G401 (cell line): ENCODE measurements around the gene SIAH1. TPM values are rescaled to one million over a fixed set of nuclear protein-coding genes. Genes with fewer than 3 reads are reported as not detected.
"Not testable (repeated sequence)": the region's sequence is repeated elsewhere in the genome, so short reads cannot be mapped to it uniquely, and the experiment has no call there.

Experiments
- DNase-seq: peaks from one replicate; pipeline ENCODE4 v3.0.0-alpha.2; 2015; ENCODE audit warnings: low spot score
- in situ Hi-C: cut with HindIII; loops from 2 replicates; pipeline ENCODE4 v1.10.0; 2016; ENCODE audit warnings: low sequenced_read_pairs, mixed read lengths
- total RNA-seq: library from RNA; depleted of rRNA; stranded (reverse); fragments of >200 nt; shearing (Covaris generic); gene quantifications from 2 replicates; pipeline ENCODE4 v1.2.3, GENCODE V29; 2014

The SIAH1 gene
- total RNA-seq, 1 experiment from 2014 or later: 21.3 TPM

DNA sequence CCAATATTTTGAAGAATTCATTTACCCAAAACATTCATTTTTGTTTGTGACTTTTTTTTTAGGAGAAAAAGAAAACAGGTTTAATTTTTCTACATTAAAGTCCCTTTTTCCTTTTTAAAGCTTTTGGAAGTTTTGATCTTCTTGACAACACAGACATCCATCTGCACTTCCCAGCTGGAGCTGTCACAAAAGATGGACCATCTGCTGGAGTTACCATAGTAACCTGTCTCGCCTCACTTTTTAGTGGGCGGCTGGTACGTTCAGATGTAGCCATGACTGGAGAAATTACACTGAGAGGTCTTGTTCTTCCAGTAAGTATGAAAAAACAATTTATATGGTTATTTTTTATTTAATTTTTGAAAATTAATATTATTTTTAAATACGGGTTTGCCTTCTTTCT, 37.2 kb downstream of the SIAH1 start:
- in situ Hi-C loops: no loop called here
- peak; percentile 92 for DNase-seq

DNA sequence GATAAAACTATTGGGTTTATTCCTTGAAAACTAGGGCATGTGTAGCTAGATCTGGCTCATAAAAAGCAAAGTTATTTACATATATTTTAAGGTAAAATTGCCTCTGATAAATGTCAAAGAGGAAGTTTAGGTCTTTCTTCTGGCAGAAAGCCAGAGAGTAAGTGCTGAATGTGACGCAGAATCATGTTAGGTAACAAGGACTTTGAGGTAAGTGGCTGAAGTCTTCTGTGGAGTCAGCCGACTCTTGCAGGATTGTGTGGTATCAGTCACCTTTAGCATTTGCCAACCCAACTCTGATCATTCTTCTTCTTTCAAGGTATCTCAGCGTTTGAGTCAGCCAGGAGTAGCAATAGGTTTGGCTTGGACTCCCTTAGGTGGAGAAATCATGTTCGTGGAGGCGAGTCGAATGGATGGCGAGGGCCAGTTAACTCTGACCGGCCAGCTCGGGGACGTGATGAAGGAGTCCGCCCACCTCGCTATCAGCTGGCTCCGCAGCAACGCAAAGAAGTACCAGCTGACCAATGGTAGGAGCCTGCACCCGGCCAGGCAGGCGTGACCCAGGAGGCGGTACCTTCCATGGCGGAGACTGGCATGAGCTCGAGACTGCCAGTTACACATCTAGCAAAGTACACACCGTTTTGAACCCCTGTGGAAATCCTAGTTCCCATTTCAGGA, 37.9 kb downstream of the SIAH1 start:
- DNase-seq: peak; percentile 53
- in situ Hi-C loops: no loop called here

DNA sequence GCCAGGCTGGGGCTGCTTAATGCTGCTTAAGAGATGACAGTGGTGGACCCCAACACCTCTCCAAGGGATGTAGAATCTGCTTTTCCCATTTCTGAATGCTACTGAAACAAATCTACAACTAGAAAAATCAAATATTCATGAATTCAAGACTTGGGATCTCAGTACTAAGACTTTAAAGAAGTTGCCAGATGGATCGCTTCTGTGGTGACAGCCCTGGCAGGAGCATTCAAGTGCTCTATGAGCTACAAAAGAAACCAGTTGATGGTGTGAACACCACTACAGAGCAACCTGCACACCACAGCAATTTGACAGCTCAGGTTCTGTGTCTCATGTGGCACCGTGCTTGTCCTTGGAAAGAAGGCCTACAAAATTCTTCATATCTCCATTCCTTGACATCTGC, 42.6 kb downstream of the SIAH1 start:
- in situ Hi-C loops: no loop called here
- DNase-seq: no peak

DNA sequence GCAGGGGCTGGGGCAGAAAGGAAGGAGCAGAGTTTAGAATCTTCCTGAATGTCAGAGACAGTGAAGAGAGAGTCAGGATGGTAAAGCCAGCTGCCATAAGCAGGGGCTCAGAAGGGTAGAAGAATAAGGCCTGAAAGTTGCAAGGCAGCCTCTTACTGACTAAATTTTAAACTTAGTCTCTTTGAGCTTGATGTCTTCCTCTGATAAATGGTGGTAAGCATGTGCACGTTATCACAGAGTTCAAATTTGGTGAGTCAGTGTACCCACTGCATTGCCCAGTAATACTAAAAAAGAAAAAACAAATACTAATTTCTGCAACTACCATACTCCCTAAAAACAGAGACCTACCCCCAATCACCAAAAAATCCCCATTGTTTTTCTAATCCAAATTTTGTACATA, 45.2 kb downstream of the SIAH1 start:
- DNase-seq: no peak
- in situ Hi-C loops: no loop called here

DNA sequence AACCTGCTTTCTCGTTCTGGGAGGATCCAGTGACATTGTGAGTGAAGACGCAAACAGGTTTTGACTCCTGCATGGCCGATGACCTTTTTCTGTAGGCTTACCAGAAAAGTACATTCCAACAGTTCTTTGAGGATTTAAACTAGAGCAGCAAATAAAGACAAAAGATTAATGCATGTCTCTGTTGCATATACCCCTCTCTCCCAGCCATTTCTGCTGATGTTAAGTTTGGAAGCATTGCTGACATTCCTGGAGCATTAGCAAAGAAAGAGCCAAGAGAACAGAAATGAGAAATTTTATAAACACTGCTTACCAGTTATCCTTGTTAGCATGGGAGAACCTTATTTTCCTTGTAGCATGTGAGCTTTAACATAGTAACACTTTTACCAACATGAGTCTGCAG, 49.3 kb downstream of the SIAH1 start:
- in situ Hi-C loops: no loop called here

DNA sequence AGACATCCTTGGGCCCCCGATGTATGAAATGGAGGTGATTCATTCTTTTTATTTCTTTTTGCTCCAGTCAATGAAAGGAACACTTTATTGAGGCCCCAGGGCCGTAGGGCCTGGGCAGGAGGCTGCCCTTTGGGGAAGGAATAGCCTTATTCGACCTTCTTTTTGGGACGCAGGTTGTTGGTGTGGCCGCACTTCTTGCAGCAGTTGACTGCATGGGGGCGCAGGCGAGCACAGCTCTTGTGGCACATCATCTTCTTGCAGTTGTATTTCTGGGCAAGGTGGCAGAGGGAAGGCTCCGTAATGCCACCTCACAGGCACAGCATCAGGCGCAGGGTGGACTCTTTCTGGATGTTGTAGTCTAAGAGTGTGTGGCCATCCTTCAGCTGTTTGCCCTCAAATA, 50.9 kb downstream of the SIAH1 start:
- in situ Hi-C loops: no loop called here
- no peak for DNase-seq

More for the DNA sequence above, 49.3 kb downstream of the SIAH1 start:
- DNase-seq: no peak

DNA sequence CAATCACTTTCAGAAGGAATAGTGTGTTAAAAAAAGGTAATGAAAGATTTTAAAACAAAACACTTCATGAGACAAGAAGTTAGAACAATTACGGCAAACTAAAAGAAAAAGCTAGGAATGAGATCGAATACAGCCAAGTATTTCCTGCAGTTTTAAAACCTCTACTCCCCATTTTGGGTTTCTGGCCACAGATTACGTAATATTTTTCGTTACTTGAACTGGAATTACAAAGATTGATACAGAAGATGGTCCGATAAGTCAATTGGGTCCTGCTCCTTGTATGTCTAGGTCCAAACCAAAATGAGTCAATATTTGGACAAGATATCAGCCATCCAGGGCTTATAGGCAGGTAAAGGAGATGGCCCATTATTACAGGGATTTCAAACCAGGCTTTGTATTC, 52.2 kb downstream of the SIAH1 start:
- no peak for DNase-seq
- in situ Hi-C loops: no loop called here

DNA sequence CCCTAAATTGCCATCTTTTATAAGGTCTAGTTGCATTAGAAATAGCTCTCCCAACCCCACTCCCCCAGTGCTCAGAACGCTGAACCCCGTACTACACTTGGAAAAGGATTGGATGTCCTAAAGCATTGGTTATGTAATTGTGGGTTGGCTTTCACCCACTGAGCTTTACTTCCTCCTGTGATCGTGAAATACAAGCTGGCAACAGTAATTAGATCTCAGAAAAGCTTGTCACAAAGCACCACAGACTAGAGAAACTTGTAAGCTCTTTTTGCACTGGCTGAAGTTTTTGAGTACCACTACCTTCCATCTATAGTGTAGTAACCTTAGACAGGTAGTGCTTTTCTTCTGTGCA, 54.4 kb downstream of the SIAH1 start:
- peak; percentile 75 for DNase-seq
- in situ Hi-C loops: no loop called here

DNA sequence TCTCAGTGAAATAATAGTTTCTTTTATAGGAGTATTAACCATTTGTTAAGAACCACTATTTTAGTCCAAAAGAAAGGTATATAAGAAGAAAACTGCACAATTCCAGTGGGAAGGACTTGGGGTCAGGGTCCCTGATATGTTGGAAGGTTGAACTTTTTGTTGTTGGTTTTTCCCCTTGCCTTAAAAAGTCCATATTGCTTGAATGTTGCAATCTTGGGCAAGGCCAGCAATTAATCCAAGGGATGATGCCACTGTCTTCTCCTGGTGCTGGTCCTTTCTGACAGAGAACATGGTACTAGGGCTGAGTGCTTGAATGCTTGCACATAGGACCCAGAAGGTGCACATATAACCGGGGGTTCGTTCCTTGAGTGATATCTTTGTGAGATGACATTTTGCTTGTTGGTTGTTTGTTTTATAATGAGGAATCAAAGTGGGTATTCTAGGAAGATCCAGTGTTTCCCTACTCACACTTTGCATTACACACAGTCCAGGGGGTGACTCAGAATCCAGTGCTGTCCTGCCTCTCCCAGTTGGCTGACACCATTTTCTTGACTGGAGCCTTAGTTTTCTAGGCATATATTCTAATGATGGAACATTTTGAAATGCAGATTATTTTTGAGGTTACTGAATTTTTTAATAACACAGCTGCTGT, 54.9 kb downstream of the SIAH1 start:
- peak; percentile 23 for DNase-seq
- in situ Hi-C loops: no loop called here

DNA sequence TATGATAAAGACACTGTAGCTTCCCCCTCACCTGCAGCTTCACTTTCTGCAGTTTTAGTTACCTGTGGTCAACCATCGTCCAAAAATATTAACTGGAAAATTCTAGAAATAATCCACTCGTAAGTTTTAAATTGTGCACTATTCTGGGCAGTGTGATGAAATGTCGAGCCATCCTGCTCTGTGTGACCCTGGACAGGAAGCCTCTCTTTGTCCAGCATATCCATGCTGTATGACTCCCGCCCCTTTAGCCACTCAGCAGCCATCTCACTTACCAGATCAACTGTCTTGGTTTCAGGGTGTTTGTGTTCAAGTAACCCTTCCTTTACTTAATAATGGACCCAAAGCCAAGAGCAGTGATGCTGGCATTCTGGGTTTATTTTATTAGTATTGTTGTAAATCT, 56.1 kb downstream of the SIAH1 start:
- in situ Hi-C loops: no loop called here
- DNase-seq: no peak

DNA sequence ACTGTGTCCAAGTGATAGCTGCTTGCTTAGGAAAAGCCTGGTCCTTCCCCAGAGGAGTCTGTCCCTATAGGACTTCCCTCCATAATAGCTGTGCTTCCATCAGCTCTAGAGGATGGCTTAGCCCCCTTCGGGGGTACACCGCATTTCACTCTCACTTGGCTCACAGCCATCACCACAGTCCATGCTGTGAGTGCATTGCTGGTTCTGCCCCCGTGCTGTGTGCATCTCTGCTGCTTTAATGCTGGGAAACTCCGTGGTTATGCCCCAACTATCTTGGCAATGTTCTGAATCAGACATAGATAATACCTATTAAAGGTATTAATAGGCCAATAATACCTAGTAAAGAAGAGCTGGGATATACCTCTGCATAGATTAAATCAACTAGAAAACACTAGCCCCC, 58.3 kb downstream of the SIAH1 start:
- in situ Hi-C loops: no loop called here
- peak; percentile 16 for DNase-seq

DNA sequence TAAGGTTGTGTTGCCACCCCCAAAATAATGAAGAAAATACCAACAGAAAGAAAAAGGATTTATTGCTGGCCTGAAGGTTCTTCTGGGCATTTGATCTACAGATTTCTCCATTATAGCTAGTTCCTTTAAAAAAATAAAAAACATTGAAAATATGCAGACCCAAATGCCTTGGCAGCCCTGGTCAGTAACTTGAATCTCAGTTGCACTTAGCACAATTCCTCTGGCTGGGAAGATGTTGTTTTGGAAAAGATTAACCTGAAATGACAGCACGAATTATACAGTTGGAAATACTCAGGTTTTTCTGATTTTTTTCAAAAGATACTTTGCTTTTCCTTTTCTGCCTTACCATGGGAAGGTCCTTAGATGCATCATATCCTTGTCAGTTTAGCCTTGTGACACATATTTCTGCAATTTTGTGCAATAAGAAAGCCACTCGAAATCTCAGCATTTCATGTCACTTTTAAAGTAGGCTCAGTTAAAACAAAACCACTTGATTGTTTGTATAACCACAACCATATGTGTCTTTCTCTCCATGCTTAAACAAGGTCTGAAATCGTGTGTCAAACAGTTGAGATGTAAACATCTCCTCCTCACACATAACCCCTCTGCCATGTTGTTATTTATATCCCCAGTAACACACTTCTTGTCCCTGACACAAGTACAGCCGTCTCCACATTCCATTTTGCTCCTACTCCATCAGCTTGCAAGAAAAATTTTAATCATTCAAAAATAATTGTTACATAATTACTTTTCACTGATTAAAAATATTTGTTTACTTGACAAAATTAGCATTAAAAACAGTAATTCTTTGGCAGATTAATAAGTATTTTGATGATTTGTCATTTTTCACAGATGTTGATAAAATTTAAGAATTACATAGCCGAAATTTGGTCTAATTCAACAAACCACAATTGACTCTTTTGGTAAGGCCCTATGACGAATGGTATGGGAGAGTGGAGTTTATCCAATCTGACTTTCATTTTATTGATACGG, 61.1 kb downstream of the SIAH1 start:
- no peak for DNase-seq
- in situ Hi-C loops: no loop called here

DNA sequence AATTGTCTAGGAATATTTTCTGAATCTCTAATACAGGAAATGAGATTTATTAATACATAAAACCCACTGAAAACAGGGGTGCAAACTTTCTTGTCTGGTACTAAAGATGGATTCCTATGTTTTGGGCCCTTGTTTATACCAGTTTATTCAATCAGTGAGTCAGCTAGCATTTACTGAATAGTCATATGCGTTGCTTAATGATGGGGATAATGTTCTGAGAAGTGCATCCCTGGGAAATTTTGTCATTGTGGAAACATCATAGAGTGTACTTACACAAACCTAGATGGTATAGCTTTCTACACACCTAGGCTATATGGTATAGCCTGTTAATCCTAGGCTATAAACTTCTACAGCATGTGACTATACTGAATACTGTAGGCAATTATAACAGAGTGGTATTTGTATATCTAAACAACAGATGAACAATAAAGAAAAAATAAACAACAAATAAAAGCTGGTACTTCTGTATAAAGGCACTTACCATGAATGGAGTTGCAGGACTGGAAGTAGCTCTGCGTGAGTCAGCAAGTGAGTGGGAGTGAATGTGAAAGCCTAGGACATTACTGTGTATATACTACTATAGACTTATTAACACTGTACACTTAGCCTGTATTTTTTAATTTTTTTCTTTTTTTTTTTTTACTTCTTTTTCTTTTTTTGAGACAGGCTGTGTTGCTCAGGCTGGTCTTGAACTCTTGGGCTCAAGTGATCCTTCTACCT, 63.7 kb downstream of the SIAH1 start:
- in situ Hi-C loops: no loop called here
- no peak for DNase-seq

DNA sequence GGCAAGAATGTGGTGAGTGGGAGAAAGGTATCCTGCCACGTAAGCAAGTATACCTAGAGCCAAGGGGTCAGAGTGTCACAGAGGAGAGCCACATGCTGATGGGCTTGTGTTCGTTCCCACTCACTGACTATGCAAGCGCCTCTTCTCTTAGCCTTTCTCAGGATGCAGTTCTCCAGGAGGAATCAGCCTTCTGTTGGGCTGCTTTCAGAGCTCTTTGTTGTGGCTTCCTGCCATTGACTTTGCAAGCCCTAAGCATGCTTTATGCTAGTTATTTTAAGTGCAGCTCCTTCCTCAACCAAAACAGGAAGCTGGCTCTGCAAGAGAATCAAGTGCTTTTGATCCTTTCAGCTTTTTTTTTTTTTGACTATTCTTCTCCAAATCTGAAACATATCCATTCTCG, 66.6 kb downstream of the SIAH1 start:
- no peak for DNase-seq
- in situ Hi-C loops: no loop called here

DNA sequence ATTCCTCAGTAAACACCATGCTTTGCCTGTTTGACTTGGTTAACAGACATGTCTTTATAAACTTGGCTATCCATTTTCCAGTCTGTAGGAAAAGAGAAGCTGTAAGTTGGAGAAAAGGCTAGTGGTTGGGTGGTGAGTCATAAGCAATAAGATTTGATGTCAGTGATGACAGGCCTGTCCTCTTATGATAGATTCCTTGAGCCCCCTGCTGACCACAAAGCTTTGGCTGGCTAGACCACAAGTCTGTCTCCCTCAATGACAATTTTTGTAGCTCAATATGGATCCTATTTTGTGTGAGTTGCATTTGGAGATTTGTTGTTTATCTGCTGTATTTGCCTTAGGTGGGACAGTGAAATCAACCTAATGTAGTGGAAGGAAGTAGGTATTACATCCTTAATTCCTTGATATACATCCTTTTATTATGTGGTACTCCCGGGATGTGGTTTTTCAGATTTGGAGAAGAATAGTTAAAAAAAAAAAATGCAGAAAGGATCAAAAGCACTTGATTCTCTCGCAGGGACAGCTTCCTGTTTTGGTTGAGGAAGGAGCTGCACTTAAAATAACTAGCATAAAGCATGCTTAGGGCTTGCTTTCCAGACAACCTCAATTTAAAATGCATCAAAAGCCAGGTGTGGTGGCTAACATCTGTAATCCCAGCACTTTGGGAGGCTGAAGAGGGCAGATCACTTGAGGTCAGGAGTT, 67.4 kb downstream of the SIAH1 start:
- DNase-seq: no peak
- in situ Hi-C loops: no loop called here

DNA sequence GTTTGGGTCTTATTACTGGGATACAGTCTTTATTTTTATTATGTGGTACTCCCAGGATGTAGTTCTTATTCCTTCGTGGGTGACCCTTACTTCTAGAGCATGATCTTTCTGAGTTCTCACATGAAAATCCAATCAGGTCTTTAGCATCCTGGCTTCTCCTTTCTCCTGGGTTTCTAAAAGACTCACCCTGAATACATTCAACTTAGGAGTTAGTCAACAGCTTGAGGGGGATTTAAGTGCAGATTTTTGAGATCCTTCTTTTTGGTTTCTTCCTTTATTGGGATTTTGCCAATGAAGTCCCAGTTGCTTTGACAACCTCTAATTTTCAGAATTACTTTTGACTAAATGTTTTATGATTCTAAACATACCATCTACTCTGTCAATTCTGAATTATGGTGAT, 68.2 kb downstream of the SIAH1 start:
- in situ Hi-C loops: no loop called here
- no peak for DNase-seq

DNA sequence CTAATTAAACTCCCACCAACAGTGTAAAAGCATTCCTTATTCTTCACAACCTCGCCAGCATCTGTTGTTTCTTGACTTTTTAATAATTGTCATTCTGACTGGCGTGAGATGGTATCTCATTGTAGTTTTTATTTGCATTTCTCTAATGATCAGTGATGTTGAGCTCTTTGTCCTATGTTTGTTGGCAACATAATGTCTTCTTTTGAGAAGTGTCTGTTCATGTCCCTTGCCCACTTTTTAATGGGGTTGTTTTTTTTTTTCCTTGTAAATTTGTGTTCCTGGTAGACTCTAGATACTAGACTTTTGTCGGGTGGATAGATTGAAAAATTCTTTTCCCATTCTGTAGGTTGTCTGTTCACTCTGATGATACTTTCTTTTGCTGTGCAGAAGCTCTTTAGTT, 71.3 kb downstream of the SIAH1 start:
- in situ Hi-C loops, DNase-seq: not testable (repeated sequence)

DNA sequence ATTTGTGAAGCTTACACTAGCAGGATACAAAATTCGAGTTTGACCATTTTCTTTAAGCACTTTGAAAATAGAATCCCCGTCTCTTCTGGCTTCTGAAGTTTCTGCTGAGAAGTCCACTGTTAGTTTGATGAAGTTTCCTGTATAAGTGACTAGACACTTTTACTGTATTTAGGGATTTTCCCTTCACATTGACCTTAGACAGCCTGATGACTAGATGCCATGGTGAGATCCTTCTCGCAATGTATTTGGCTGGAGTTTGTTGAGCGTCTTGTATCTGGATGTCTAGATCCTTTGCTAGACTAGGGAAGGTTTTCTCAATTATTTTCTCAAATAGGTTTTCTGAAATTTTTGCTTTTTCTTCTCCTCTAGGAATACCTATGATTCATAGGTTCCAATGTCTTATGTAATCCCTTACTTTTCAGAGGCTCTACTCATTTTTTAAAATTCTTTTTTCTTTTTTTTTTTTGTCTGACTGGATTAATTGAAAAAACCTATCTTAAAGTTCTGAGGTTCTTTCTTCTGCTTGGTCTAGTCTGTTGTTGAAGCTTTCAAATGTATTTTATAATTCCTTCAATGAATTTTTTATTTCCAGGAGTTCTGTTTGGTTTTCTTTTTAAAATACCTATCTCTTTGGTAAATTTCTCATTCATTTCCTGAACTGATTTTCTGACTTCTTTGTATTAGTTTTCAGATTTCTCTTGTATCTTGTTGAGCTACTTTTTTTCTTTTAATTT, 74.1 kb downstream of the SIAH1 start:
- in situ Hi-C loops: no loop called here
- no peak for DNase-seq
